Esophagus (tissue), 2 donors: ENCODE measurements around the gene IFNAR1. TPM values are rescaled to one million over a fixed set of nuclear protein-coding genes. Genes with fewer than 3 reads are reported as not detected.

Experiments
- H3K27ac ChIP-seq, 2 donors: one replicate each; pipeline ENCODE4 v1.5.1; 2013; ENCODE audit warnings: low read depth in 2 of 2, mild to moderate bottlenecking in 2 of 2, inconsistent platforms in 1 of 2, low read length in 1 of 2, moderate library complexity in 1 of 2
- H3K27me3 ChIP-seq, 2 donors: one replicate each; pipeline ENCODE4 v1.6.1; 2013; ENCODE audit warnings: low read length in 2 of 2, control low read depth in 1 of 2, mild to moderate bottlenecking in 1 of 2; ENCODE audit not compliant: insufficient read depth in 2 of 2, control insufficient read depth in 1 of 2
- H3K36me3 ChIP-seq, 2 donors: one replicate each; pipeline ENCODE4 v1.6.1; 2013; ENCODE audit warnings: low read length in 1 of 2; ENCODE audit not compliant: control insufficient read depth in 2 of 2, insufficient read depth in 2 of 2
- H3K4me1 ChIP-seq, 2 donors: one replicate each; pipeline ENCODE4 v1.6.1; 2013; ENCODE audit warnings: low read length in 1 of 2; ENCODE audit not compliant: control insufficient read depth in 2 of 2, insufficient read depth in 2 of 2
- H3K4me3 ChIP-seq, 2 donors: one replicate each; pipeline ENCODE4 v1.5.1; 2013; ENCODE audit warnings: low read length in 2 of 2, mild to moderate bottlenecking in 2 of 2, low read depth in 1 of 2, moderate library complexity in 1 of 2
- H3K9me3 ChIP-seq, 2 donors: one replicate each; pipeline ENCODE4 v1.6.1; 2013; ENCODE audit warnings: mild to moderate bottlenecking in 2 of 2, low read depth in 1 of 2, low read length in 1 of 2, moderate library complexity in 1 of 2; ENCODE audit not compliant: control insufficient read depth in 2 of 2, insufficient read depth in 1 of 2
- WGBS, 2 donors: extraction: QIAGEN DNeasy Blood & Tissue Kit; methylation state at CpG; one replicate each; pipeline ENCODE4 v1.1.7; 2013; 5-methylcytosine and 5-hydroxymethylcytosine counted together
- polyA plus RNA-seq, 2 donors: library from polyadenylated mRNA; stranded (reverse); fragments of 200-250 nt; gene quantifications; one replicate each; pipeline ENCODE4 v1.2.3, GENCODE V29; 2013
- donor health status: healthy with polysubstance abuse.
- donor health status: Bipolar disorder and iron deficiency.

IFNAR1 gene
- polyA plus RNA-seq, 2 donors: 9.0 to 14.1 TPM

DNA sequence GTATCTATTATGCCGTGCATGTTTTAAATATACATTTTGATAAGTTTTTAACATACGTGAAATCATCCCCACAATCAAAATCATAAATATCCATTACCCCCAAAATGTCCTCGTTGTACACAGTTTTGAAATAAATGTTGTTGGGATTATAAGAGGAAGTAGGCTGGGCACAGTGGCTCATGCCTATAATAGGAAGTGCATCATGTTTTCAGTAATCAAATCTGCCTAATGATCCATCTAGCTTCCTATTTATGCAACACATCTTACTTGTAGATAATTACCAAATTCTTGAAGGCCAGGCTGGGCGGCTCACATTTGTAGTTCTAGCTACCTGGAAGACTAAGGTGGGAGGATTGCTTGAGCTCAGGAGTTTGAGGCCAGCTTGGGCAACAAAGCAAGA is 63.4 kb downstream of the IFNAR1 start:
- 76 to 82% methylated on average over 4 of the region's 4 CpGs for WGBS, 2 donors
- H3K4me1 ChIP-seq: peaks cover 0 to 1% of the 10 kb centered on the region in 2 donors
- H3K27ac ChIP-seq: no peak overlapping the region

DNA sequence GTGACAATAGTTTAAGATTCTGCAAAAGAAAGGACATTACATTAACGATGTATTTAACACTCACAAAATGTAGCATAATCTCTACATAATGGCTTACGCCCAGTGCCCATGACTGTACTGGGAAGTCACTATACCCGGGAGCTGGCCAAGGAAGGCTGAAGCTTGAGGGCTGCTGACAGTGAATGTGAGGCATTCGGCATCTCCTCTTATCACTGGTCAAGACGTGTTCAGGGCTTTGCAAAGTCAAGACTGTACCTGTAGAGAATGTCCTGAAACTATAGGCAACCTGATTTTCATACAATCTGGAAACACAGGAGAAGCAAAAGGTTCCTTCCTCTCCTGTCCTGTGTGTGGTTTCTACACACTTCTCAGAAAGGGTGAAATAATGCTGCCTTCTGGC is 65.7 kb downstream of the IFNAR1 start:
- H3K9me3 ChIP-seq: no peaks in the 10 kb centered on the region
- peak overlapping the region; percentile 19 to 66 for H3K27ac ChIP-seq
- WGBS, 2 donors: 47 to 59% methylated on average over 5 of the region's 5 CpGs
- peaks cover 0 to 3% of the 10 kb centered on the region in 2 donors for H3K4me1 ChIP-seq
- no peaks in the 10 kb centered on the region for H3K27me3 ChIP-seq
- no peak overlapping the region for H3K4me3 ChIP-seq
- no peaks in the 10 kb centered on the region for H3K36me3 ChIP-seq

More for the DNA sequence above, 63.4 kb downstream of the IFNAR1 start:
- Histone ChIP-seq H3K27me3 (no peaks in the 10 kb centered on the region), H3K4me3 (no peak overlapping the region), H3K9me3 (no peaks in the 10 kb centered on the region), H3K36me3 (no peaks in the 10 kb centered on the region)

DNA sequence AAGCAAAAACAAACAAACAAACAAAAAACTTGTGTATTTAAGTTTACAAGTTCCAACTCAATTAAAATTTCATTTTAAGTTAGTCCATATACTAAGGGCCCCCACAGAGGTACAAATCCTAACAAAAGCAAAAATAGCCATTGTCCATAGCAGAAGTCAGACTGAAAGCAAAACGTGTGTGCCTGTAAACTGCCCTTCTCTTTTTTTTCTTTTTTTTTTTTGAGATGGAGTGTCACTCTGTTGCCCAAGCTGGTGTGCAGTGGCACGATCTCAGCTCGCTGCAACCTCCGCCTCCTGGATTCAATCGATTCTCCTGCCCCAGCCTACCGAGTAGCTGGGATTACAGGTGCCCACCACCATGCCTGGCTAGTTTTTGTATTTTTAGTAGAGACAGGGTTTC is 66.9 kb downstream of the IFNAR1 start:
- H3K27me3 ChIP-seq: no peaks in the 10 kb centered on the region
- H3K36me3 ChIP-seq: no peaks in the 10 kb centered on the region
- no peaks in the 10 kb centered on the region for H3K9me3 ChIP-seq
- H3K4me3 ChIP-seq: no peak overlapping the region
- H3K4me1 ChIP-seq: peaks cover 3 to 8% of the 10 kb centered on the region in 2 donors
- WGBS, 2 donors: 85 to 92% methylated on average over 6 of the region's 6 CpGs
- no peak overlapping the region for H3K27ac ChIP-seq

DNA sequence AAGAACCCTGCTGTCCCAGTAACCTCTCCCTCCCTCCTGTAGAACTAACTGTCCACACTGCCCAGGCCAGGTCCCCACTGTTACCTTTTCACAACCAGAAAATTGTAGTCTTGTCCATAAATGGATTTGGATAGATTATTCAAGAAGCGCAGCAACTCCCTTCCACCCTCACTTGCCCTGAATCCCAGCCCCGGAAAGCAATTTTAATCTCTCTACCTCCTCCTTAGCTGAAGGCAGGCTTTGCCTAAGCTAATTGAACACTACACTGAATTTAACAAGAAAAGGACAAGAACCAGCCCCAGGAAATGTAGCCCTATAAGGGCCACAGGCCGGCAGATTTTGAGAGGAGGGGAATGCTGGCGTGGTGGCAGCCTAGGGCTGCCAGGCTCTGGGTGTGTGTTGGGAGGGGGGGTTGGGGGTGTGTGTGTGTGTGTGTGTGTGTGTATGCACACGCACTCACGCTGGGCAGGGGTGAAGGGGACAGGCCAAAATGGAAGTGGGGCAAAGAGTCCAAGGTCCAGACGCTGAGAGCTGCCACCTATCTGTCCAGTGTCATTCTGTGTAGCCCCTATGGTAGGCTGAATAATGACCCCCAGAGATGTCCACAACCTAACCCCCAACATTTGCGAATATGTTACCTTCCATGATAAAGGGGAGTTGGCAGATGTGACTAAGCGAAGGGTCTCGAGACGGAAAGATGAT is 67.7 kb downstream of the IFNAR1 start:
- peaks cover 3 to 8% of the 10 kb centered on the region in 2 donors for H3K4me1 ChIP-seq
- H3K27ac ChIP-seq: peak overlapping the region in 1 of 2 donors; percentile 3
- no peaks in the 10 kb centered on the region for H3K27me3 ChIP-seq
- 79 to 80% methylated on average over 11 of the region's 11 CpGs for WGBS, 2 donors
- H3K36me3 ChIP-seq: no peaks in the 10 kb centered on the region
- no peak overlapping the region for H3K4me3 ChIP-seq
- H3K9me3 ChIP-seq: no peaks in the 10 kb centered on the region

DNA sequence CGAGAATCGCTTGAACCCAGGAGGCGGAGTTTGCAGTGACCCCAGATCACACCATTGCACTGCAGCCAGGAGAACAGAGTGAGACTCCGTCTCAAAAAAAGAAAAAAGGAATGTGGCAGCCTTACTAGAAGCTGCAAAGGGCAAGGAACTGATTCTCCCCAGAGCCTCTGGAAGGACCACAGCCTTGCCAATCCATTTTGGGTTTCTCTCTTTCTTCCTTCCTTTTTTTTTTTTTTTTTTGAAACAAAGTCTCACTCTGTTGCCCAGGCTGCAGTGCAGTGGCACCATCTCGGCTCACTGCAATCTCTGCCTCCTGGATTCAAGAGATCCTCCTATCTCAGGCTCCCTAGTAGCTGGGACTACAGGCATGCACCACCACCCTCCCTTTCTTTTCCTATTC is 68.6 kb downstream of the IFNAR1 start:
- H3K27me3 ChIP-seq: no peaks in the 10 kb centered on the region
- 73 to 77% methylated on average over 5 of the region's 5 CpGs for WGBS, 2 donors
- H3K4me1 ChIP-seq: peaks cover 3 to 8% of the 10 kb centered on the region in 2 donors
- no peaks in the 10 kb centered on the region for H3K9me3 ChIP-seq
- no peak overlapping the region for H3K4me3 ChIP-seq
- no peaks in the 10 kb centered on the region for H3K36me3 ChIP-seq
- no peak overlapping the region for H3K27ac ChIP-seq

DNA sequence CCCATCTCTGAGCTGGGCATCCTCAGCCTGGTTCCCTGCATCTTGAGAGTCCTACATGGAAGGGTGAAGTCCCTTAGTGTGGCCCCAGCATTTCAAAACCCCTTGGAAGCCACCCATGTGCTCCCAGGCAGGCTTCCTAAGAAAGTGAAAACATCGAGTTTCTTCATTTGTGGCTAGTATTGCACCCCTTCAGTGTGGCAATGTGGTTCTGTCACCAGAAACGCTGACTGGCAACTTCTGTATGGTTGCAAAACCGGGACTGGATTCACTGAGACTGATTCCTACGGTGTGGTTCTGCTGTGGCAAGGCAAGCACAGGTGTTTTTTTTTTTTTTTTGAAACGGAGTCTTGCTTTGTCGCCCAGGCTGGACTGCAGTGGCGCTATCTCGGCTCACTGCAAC is 69.5 kb downstream of the IFNAR1 start:
- H3K36me3 ChIP-seq: no peaks in the 10 kb centered on the region
- no peaks in the 10 kb centered on the region for H3K27me3 ChIP-seq
- H3K9me3 ChIP-seq: no peaks in the 10 kb centered on the region
- no peak overlapping the region for H3K27ac ChIP-seq
- no peak overlapping the region for H3K4me3 ChIP-seq
- peaks cover 3 to 8% of the 10 kb centered on the region in 2 donors for H3K4me1 ChIP-seq
- 69 to 74% methylated on average over 8 of the region's 8 CpGs for WGBS, 2 donors

DNA sequence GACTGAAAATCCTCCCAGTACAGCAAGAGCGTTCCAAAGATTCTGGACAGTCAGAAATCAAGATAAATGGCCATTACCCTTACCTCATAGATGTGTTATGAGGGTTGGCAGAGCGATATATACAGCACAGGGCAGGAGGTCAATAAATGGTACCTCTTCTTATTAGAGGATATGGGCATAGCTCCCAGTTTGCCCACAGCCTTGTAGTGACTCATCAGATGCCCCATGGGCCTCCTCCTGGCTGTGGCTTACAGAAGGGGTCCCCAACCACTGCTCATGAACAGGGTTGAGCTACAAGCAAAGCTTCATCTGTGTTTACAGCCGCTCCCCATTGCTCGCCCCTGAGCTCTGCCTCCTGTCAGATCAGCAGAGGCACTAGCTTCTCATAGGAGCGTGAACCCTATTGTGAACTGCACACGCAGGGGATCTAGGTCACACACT is 71.1 kb downstream of the IFNAR1 start:
- peak overlapping the region in 1 of 2 donors; percentile 38 for H3K27ac ChIP-seq
- WGBS, 2 donors: 58 to 65% methylated on average over 6 of the region's 6 CpGs
- no peak overlapping the region for H3K4me3 ChIP-seq
- H3K9me3 ChIP-seq: no peaks in the 10 kb centered on the region
- H3K4me1 ChIP-seq: peaks cover 3 to 8% of the 10 kb centered on the region in 2 donors
- no peaks in the 10 kb centered on the region for H3K36me3 ChIP-seq
- H3K27me3 ChIP-seq: no peaks in the 10 kb centered on the region

DNA sequence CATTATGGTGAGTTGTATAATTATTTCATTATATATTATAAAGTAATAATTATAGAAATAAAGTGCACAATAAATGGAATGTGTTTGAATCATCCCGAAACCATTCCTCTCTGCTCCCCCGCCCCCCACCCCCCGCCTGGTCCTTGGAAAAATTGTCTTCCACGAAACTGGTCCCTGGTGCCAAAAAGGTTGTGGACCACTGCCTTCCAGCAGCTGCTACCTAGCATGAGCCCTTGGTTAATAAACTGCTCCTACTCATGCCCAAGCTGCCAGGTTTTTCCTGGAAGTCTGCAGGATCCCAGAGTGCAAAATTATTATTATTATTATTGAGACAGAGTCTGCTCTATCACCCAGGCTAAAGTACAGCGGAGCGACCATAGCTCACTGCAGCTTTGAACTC is 71.7 kb downstream of the IFNAR1 start:
- H3K4me1 ChIP-seq: peaks cover 3 to 8% of the 10 kb centered on the region in 2 donors
- H3K27me3 ChIP-seq: no peaks in the 10 kb centered on the region
- 57 to 74% methylated on average over 6 of the region's 6 CpGs for WGBS, 2 donors
- H3K27ac ChIP-seq: peak overlapping the region; percentile 11 to 17
- H3K4me3 ChIP-seq: no peak overlapping the region
- no peaks in the 10 kb centered on the region for H3K9me3 ChIP-seq
- H3K36me3 ChIP-seq: no peaks in the 10 kb centered on the region

DNA sequence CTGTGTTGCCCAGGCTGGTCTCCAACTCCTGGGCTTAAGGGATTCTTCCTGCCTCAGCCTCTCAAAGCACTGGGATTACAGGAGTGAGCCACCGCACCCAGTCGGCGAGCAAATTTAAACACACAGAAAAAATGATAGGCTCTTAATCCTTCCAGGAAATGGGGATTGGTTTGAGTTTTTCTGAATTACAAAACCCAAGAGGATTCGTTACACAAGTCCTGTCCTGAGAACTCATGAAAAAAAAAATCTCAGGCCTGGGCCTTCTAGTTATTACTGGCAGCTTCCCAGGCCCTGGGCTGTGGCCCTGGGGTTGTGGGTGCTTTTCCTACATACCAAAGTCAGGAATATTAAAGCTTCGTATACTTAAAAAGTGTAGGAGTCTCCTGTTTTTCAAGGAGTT is 72.2 kb downstream of the IFNAR1 start:
- no peak overlapping the region for H3K4me3 ChIP-seq
- peaks cover 3 to 8% of the 10 kb centered on the region in 2 donors for H3K4me1 ChIP-seq
- H3K27me3 ChIP-seq: no peaks in the 10 kb centered on the region
- WGBS, 2 donors: 31 to 48% methylated on average over 5 of the region's 5 CpGs
- peak overlapping the region; percentile 17 to 58 for H3K27ac ChIP-seq
- H3K9me3 ChIP-seq: no peaks in the 10 kb centered on the region
- no peaks in the 10 kb centered on the region for H3K36me3 ChIP-seq

DNA sequence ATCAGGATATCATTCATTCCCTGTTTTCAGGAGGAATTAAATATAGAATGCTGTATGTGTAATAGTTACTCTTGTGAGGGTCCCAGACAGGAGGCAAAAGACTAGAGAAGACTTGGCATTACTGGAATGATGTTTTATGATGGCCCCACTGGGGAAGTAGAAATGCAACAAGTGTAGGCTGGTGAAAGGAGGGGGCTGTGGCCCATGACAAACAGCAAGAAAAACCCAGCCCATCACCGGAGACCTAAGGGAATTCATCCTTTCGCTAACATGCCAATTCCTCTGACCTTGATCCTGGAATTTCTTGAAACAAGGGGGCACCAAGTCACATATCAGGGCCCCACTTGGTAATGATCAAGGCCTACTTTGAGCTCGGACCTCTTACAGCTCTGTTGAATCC is 72.9 kb downstream of the IFNAR1 start:
- Histone ChIP-seq H3K9me3 (no peaks in the 10 kb centered on the region), H3K27ac (peak overlapping the region in 1 of 2 donors; percentile 33), H3K27me3 (no peaks in the 10 kb centered on the region), H3K4me3 (no peak overlapping the region), H3K4me1 (peaks cover 3 to 8% of the 10 kb centered on the region in 2 donors), H3K36me3 (no peaks in the 10 kb centered on the region)
- 91 to 95% methylated on average over 3 of the region's 3 CpGs for WGBS, 2 donors
